Measurements from ENCODE around the gene SLC16A2. TPM values are rescaled to one million over a fixed set of nuclear protein-coding genes. Genes with fewer than 3 reads are reported as not detected.

SLC16A2 gene
- total and polyA plus RNA-seq, 9 donors, result 18.9 to 56.0 (median 45.1) TPM

- no CpG with 5 or more reads among the region's 1 CpG for WGBS (ENCODE audit: insufficient coverage)
- no peak for DNase-seq
- H3K36me3 ChIP-seq (ENCODE audit: control insufficient read depth, insufficient read depth, low read length), result no peaks in the 10 kb centered on the region
- no peak overlapping the region for H3K4me3 ChIP-seq (ENCODE audit: low read length)
- H3K27ac ChIP-seq (ENCODE audit: low read length), result no peak overlapping the region
- H3K9me3 ChIP-seq (replicated peaks; ENCODE audit: control insufficient read depth, low read depth, low read length), result no peaks in the 10 kb centered on the region
- peaks cover 6% of the 10 kb centered on the region for H3K27me3 ChIP-seq (ENCODE audit: control insufficient read depth, insufficient read depth, low read length)
- H3K4me1 ChIP-seq (ENCODE audit: control insufficient read depth, insufficient read depth, low read length), result no peaks in the 10 kb centered on the region
Observed at GRCh38 chrX:74408304-74408703, 13.0 kb upstream of the SLC16A2 start.

DNA sequence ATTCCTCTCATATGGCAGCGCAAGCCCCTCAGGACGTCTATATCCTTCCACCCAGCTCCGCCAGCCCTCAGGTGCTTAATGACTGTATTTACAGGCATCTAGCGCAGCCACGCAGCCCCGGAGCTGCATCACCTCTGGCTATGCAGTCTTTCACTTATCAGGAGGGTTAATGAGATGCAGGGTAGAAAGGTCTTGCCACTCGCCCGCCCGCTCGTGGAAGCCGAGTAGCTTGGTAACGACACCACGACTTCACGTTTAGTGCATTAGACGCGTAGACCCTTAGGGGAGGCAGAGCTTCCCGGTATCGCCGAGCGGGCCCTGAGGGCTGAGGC is 1.5 kb upstream of the SLC16A2 start:
- no peaks in the 10 kb centered on the region for H3K36me3 ChIP-seq (ENCODE audit: control insufficient read depth, insufficient read depth, low read length)
- peaks cover 19% of the 10 kb centered on the region for H3K4me1 ChIP-seq (ENCODE audit: control insufficient read depth, insufficient read depth, low read length)
- WGBS (ENCODE audit: insufficient coverage), result 49% methylated on average over 13 of the region's 20 CpGs
- peak overlapping the region; percentile 60 for H3K4me3 ChIP-seq (ENCODE audit: low read length)
- H3K27ac ChIP-seq (ENCODE audit: low read length), result peak overlapping the region; percentile 92
- H3K27me3 ChIP-seq (ENCODE audit: control insufficient read depth, insufficient read depth, low read length), result peaks cover 29% of the 10 kb centered on the region
- DNase-seq, result peak; percentile 21
- H3K9me3 ChIP-seq (replicated peaks; ENCODE audit: control insufficient read depth, low read depth, low read length), result no peaks in the 10 kb centered on the region

DNA sequence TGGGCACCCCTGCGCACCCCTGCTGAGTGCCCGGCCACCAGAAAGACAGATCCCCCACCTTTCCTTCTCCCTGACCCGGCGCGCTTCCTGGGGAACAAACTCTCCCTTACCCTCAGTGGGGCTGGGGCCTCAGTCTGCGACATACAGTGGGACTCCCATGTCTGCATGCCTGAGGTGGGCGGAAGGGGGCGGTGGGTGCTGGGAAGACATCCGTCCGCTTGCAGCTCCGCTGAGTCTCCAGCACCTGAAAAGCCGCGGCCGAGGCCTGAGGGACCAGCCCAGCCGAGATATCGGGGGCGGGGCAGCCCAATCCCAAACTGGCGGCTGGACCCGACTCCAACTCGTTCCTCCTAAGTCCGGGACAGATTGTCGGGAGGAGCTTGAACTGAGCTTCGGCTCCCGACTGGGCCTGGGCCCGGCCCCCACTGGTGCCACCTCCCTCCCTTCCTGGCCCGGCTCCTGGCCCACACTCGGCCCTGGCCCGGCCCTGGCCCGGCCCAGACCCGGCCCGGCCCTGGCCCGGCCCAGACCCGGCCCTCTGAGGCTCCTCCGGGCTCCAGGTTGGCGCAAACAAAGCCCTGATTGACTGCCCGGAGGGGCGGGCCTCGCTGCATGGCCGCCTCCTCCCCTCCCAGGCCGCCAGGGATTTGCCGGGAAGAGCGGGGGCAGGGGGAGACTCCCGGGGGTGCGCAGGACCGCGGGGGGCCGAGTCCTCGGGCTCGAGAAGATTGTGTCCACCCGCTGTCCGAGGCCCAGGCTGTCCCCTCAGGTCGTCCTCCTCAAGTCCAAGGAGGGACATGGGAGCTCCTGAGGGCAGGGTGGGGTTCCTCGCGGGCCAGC is 877 bp upstream of the SLC16A2 start:
- DNase-seq, result peak; percentile 75
- Histone ChIP-seq H3K4me3 (ENCODE audit: low read length) (peak overlapping the region; percentile 60), H3K27ac (ENCODE audit: low read length) (peak overlapping the region; percentile 92), H3K9me3 (replicated peaks; ENCODE audit: control insufficient read depth, low read depth, low read length) (no peaks in the 10 kb centered on the region), H3K4me1 (ENCODE audit: control insufficient read depth, insufficient read depth, low read length) (peaks cover 19% of the 10 kb centered on the region), H3K27me3 (ENCODE audit: control insufficient read depth, insufficient read depth, low read length) (peaks cover 29% of the 10 kb centered on the region), H3K36me3 (ENCODE audit: control insufficient read depth, insufficient read depth, low read length) (no peaks in the 10 kb centered on the region)
- WGBS (ENCODE audit: insufficient coverage), result 35% methylated on average over 53 of the region's 54 CpGs

- 39% methylated on average over 41 of the region's 46 CpGs for WGBS (ENCODE audit: insufficient coverage)
Observed at GRCh38 chrX:74421740-74422352, 553 bp downstream of the SLC16A2 start.

GRCh38 chrX:74422576-74423288 is 1.4 kb downstream of the SLC16A2 start:
- 29% methylated on average over 43 of the region's 44 CpGs for WGBS (ENCODE audit: insufficient coverage)
- Histone ChIP-seq H3K36me3 (ENCODE audit: control insufficient read depth, insufficient read depth, low read length) (no peaks in the 10 kb centered on the region), H3K27me3 (ENCODE audit: control insufficient read depth, insufficient read depth, low read length) (peaks cover 37% of the 10 kb centered on the region), H3K27ac (ENCODE audit: low read length) (peak overlapping the region; percentile 92), H3K4me1 (ENCODE audit: control insufficient read depth, insufficient read depth, low read length) (peaks cover 19% of the 10 kb centered on the region), H3K9me3 (replicated peaks; ENCODE audit: control insufficient read depth, low read depth, low read length) (no peaks in the 10 kb centered on the region), H3K4me3 (ENCODE audit: low read length) (peak overlapping the region; percentile 60)
- peak; percentile 69 for DNase-seq

More at GRCh38 chrX:74421740-74422352, 553 bp downstream of the SLC16A2 start:
- peak overlapping the region; percentile 60 for H3K4me3 ChIP-seq (ENCODE audit: low read length)
- peak overlapping the region; percentile 92 for H3K27ac ChIP-seq (ENCODE audit: low read length)
- peak; percentile 18 for DNase-seq
- H3K9me3 ChIP-seq (replicated peaks; ENCODE audit: control insufficient read depth, low read depth, low read length), result no peaks in the 10 kb centered on the region
- H3K36me3 ChIP-seq (ENCODE audit: control insufficient read depth, insufficient read depth, low read length), result no peaks in the 10 kb centered on the region
- peaks cover 19% of the 10 kb centered on the region for H3K4me1 ChIP-seq (ENCODE audit: control insufficient read depth, insufficient read depth, low read length)
- H3K27me3 ChIP-seq (ENCODE audit: control insufficient read depth, insufficient read depth, low read length), result peaks cover 35% of the 10 kb centered on the region

GRCh38 chrX:74423289-74423998 is 2.2 kb downstream of the SLC16A2 start:
- DNase-seq, result peak; percentile 4
- Histone ChIP-seq H3K9me3 (replicated peaks; ENCODE audit: control insufficient read depth, low read depth, low read length) (no peaks in the 10 kb centered on the region), H3K27me3 (ENCODE audit: control insufficient read depth, insufficient read depth, low read length) (peaks cover 38% of the 10 kb centered on the region), H3K27ac (ENCODE audit: low read length) (peak overlapping the region; percentile 92), H3K4me1 (ENCODE audit: control insufficient read depth, insufficient read depth, low read length) (peaks cover 19% of the 10 kb centered on the region), H3K4me3 (ENCODE audit: low read length) (peak overlapping the region; percentile 60), H3K36me3 (ENCODE audit: control insufficient read depth, insufficient read depth, low read length) (no peaks in the 10 kb centered on the region)
- WGBS (ENCODE audit: insufficient coverage), result 66% methylated on average over 4 of the region's 6 CpGs

DNA sequence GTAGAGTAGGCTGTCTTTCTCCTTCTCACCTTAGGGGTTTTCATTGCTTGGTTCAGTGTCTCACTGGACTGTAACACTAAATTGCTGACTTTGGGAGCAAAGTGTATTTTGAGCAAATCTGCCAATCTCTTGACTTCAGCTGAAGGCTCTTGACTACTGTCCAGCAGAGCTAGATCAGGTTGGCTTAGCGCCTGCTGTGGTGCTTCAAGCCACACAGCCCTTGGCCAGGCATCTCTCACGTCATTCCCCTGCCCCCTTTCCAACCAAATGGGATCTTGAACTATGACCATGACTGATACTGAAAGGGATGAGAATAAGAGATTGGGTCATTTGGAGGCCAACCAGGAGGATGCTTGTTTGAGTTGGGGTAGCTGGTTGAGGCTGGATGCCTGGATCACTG is 4.8 kb downstream of the SLC16A2 start:
- H3K27me3 ChIP-seq (ENCODE audit: control insufficient read depth, insufficient read depth, low read length), result peaks cover 30% of the 10 kb centered on the region
- no peaks in the 10 kb centered on the region for H3K36me3 ChIP-seq (ENCODE audit: control insufficient read depth, insufficient read depth, low read length)
- no peaks in the 10 kb centered on the region for H3K9me3 ChIP-seq (replicated peaks; ENCODE audit: control insufficient read depth, low read depth, low read length)
- peaks cover 12% of the 10 kb centered on the region for H3K4me1 ChIP-seq (ENCODE audit: control insufficient read depth, insufficient read depth, low read length)
- H3K4me3 ChIP-seq (ENCODE audit: low read length), result no peak overlapping the region
- 83% methylated on average over 1 of the region's 2 CpGs for WGBS (ENCODE audit: insufficient coverage)
- H3K27ac ChIP-seq (ENCODE audit: low read length), result no peak overlapping the region
- no peak for DNase-seq

- WGBS (ENCODE audit: insufficient coverage), result no CpG with 5 or more reads among the region's 2 CpGs
- Histone ChIP-seq H3K4me1 (ENCODE audit: control insufficient read depth, insufficient read depth, low read length) (peaks cover 12% of the 10 kb centered on the region), H3K27me3 (ENCODE audit: control insufficient read depth, insufficient read depth, low read length) (peaks cover 28% of the 10 kb centered on the region), H3K27ac (ENCODE audit: low read length) (no peak overlapping the region), H3K4me3 (ENCODE audit: low read length) (no peak overlapping the region), H3K9me3 (replicated peaks; ENCODE audit: control insufficient read depth, low read depth, low read length) (no peaks in the 10 kb centered on the region), H3K36me3 (ENCODE audit: control insufficient read depth, insufficient read depth, low read length) (no peaks in the 10 kb centered on the region)
- no peak for DNase-seq
Observed at GRCh38 chrX:74426615-74427014, 5.3 kb downstream of the SLC16A2 start.

DNA sequence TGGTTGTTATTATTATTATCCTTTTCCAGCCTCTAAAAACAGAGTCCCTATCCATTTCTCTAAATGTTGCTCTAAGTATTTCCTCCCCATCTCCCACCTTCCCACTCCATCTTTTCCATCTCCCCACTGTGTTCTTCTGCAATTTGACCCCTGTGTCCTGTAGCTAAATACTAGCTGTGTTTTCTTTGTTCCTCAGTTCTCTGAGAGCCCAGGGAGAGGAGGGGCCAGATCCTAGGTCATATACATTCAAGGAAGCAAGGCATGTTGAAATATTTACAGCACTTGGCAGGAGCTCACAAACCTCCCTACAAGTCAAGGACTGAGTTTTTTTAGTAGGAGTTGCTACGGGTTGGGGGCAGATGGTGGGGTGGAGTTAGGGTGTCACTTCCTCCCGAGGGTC is 10.5 kb downstream of the SLC16A2 start:
- peaks cover 14% of the 10 kb centered on the region for H3K27me3 ChIP-seq (ENCODE audit: control insufficient read depth, insufficient read depth, low read length)
- 0% methylated on average over 1 of the region's 2 CpGs for WGBS (ENCODE audit: insufficient coverage)
- H3K27ac ChIP-seq (ENCODE audit: low read length), result no peak overlapping the region
- DNase-seq, result no peak
- no peaks in the 10 kb centered on the region for H3K4me1 ChIP-seq (ENCODE audit: control insufficient read depth, insufficient read depth, low read length)
- no peak overlapping the region for H3K4me3 ChIP-seq (ENCODE audit: low read length)
- no peaks in the 10 kb centered on the region for H3K36me3 ChIP-seq (ENCODE audit: control insufficient read depth, insufficient read depth, low read length)
- no peaks in the 10 kb centered on the region for H3K9me3 ChIP-seq (replicated peaks; ENCODE audit: control insufficient read depth, low read depth, low read length)
